GM18498 (cell line): ENCODE results near the gene SPDEF.

ENCODE experiments used
- ATAC-seq: cut with Tn5 transposase; IDR thresholded peaks from one replicate; pipeline ENCODE4 v1.9.1; 2021; ENCODE audit warnings: mild to moderate bottlenecking, moderate library complexity; ENCODE audit not compliant: unreplicated experiment

SPDEF gene

DNA sequence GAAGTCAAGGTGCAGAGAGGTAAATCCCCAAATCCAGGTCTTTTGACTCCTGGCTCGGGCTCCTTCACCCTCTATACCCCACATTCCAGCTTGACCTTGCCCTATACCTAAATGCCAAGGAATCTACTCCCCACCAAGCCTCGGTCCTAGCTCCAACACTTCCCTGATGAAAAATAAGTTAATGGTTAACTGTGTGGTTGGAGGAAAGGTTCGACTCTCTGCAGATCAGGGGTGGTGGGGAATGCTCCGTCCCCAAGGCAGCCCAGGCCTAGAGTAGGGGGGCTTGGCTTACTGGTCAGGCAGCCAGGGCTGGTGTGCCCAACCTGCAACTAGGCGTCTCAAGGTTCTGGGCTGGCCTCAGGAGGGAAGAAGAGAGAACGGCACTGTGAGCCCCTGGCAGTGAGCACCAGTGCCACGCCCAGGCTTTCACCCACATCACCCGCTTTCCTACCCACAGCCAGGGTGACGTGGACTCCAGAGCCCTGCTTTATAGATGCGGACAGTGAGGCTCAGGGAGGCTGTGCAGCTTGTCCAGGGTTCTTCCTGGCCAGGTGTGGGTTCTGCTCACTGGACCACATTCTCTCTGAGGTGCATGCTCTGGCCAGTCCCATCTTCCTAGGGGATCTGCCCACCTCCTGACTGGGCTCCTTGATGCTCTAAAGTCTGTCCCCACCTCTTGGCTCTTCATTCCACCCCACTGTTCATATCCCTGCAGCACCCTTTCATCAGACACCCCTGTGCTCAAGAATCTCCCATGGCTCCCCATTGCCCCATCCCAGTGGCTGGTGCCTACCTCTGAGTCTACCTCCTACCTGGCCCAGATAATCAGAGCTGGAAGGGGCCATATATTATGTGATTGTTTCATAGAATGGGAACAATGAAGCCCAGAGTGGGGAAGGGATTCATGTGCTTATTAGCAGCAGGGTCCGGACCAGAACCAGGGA is 8.2 kb downstream of the SPDEF start:
- ATAC-seq, result no peak

DNA sequence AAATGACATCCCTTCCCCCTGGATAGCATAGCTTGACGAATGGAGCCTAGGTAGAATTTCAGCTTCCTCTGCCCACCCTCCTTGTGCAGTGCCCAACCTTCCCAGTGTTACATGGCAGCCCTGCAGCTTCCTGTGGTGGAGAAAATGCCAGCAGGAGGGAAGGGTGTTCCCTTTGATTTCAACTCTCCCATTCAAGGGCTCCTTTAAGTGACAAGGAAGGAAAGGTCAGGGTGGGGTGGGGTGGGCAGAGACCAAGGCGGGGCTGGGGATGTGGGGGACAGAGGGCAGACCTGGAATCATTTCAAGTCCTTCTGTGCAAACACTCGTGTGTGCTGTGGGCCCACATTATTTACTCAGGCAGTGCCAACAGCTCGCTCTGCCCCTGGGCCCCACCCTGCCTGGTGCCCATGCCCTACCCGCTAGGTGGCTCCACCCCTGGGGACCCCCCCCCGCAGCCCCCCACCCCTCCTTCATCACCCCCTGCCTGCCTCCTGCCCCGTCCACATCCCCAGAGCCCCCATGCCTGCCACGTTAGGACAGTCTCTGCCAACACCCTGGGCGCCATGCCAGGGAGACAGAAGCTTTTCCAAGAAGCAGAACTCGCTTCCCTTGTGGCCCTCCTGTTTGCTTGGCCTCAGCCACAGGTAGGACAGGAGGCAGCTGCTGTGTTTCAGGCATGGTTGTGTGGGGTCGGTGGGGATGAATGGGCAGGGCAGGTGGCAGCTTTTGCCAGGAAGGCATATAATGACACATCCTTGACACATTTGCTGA is 9.4 kb downstream of the SPDEF start:
- no peak for ATAC-seq

DNA sequence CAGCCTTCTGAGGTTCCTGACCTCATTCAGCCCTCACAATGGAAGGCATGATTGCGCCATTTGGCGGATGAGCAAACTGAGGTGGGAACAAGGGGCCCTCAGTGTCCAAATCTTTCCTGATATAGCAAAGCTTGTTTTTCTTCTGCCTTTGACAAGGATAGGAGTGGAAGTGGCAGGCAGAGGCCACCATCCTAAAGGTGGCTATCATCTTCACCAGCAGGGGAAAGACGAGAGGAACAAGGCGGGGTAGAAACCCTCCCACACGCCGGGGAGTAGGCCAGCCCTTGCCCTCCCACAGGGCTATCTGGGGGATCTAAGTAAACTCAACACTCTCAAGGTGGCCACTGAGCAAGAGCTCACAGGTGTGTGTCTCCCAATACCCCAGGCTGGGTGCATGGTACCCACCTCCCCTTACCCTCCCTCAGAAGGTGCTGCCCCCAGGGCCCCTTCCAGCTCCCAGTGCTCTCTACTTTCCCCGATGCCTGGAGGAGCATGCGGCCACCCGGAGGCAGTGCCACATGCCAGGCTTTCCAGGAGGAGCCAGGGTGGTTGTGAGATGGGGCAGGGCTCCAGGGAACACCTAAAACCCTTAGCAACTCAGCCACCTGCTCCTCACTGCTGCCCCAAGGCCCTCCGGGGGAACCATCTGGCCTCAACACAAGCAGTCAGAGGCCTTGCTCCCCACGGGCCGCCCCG is 11.2 kb downstream of the SPDEF start:
- no peak for ATAC-seq

DNA sequence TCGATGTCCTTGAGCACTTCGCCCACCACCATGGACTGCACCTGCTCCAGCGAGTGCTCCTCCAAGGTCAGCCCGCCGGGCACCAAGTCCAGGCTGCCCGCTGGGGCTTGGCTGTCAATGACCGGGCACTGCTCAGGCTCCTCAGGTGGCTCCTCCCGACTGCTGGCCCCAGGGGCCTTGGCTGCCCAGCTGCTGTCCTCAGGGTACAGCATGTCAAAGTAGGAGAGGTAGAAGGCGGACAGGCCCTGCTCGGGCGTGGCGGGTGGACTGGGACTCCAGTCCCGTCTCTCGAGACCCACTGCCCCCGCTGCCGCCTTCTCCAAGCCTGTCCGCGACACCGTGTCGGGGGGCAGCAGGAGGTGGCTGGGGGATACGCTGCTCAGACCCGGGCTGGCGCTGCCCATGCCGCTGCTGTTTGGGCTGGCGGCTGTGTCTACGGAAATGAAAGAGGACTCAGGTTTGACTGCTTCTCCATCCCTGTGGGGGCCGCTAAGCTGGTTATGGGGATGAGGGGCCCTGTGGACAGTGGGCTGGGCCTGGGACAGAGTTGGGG is 12.0 kb downstream of the SPDEF start:
- ATAC-seq, result no peak

DNA sequence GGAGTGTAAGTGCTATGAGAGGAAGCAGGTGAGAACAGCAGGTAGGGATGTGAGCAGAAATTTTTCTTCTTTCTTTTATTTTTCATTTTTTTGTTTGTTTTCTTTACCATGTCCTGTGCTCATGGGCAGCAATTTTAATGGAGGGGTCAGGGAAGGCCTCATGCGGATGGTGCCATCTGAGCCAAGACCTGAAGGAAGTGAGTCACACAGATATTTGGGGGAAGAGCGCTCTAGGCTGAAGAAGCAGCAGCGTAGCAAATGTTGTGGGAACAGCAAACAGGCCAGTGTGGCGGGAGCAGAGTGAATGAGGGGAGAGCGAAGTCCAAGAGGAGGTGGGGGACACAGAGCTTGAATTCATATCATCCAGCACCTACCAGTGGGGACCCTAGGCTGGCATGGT is 12.7 kb downstream of the SPDEF start:
- ATAC-seq, result no peak

DNA sequence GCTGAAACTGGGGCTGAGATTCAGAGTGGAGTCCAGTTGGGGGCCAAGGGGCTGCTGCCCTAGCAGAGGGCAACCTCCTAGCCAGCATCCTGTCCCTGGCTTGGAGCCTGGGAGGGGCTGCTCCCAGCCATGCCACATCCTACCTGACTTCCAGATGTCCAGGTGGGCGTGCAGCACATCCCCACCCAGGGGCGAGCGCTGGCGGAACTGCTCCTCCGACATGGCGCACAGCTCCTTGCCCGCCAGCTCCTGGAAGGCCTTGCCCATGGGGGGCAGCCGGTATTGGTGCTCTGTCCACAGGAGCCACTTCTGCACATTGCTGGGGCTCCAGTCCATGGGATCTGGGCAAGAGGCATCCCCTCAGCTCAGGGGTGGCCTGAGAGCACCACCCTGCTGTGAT is 15.3 kb downstream of the SPDEF start:
- ATAC-seq, result no peak

DNA sequence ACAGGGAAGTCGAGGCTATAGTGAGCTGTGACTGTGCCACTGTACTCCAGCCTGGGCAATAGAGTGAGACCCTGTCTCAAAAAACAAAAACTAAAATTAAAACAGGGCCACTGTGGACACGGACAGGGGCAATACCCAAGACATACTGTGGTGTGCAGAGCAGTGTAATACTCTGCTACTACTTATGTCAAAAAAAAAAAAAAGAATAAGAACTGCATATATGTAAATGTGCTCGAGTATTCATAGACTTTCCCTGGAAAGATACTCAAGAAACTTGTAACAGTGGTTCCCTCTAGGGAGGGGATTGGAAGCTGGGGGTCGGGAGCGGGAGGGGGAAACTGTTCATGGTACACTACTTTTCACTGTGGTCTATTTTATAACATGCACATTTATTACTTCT is 15.9 kb downstream of the SPDEF start:
- ATAC-seq, result no peak

DNA sequence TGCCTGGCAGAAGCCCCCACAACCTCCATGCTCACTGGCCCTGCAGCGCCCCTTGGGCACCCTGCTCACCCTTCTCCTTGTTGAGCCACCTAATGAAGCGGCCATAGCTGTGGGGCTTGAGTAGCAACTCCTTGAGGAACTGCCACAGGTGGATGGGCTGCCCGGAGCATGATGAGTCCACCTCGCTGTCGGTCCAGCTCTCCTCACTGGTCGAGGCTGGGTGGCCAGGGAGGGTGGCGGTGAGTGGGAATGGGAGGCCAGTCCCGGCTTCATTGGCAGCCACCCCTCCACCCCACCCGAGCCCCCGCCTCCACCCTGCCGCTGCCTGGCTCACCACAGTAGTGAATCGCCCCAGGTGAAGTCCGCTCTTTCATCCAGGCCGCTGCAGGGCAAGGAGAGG is 16.9 kb downstream of the SPDEF start:
- no peak for ATAC-seq

DNA sequence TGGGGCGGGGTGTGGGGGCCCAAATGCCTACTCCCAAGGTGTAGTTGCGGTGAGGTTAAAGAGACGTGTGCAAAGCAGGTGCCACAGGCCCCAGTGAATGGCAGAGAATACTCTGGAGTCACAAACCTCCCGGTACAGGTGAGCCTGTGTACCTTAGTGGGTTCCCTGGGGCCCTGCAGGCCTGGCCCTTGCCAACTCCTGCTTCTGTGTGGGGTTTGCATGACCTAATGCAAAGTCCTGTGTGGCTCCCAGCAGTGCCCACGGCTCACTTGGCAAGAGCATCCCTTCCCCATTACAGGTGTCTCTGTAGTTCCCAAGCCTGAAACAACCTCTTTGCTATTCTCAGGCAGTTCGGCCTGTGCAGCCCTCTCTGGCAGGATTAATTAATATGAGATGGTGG is 17.5 kb downstream of the SPDEF start:
- no peak for ATAC-seq

DNA sequence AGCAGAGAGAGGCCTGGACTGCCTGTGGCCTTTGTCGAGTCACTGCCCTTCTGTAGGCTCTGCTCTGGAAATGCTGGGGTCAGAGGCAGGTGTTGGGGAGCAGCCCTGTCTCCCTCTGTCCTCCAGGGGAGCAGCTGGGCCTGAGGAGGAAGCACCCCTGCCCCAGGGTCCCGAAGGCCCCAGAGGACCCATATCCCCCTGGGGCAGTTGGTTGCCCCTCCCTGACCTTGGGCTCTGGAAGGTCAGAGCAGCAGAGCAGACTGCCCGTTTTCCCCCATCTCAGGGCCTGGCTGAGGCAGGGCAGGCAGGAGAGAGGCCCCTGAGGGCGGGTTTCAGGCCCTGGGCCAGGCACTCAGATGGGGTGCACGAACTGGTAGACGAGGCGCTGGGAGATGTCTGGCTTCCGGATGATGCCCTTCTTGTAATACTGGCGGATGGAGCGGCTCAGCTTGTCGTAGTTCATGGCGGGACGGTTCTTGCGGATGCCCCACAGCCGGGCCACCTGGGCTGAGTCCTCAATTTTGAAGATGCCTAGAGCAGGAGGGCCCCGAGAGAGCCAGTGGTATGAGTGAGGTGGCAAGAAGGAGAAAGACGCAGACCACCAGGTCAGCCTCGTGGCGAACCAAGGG is 18.1 kb downstream of the SPDEF start:
- no peak for ATAC-seq

DNA sequence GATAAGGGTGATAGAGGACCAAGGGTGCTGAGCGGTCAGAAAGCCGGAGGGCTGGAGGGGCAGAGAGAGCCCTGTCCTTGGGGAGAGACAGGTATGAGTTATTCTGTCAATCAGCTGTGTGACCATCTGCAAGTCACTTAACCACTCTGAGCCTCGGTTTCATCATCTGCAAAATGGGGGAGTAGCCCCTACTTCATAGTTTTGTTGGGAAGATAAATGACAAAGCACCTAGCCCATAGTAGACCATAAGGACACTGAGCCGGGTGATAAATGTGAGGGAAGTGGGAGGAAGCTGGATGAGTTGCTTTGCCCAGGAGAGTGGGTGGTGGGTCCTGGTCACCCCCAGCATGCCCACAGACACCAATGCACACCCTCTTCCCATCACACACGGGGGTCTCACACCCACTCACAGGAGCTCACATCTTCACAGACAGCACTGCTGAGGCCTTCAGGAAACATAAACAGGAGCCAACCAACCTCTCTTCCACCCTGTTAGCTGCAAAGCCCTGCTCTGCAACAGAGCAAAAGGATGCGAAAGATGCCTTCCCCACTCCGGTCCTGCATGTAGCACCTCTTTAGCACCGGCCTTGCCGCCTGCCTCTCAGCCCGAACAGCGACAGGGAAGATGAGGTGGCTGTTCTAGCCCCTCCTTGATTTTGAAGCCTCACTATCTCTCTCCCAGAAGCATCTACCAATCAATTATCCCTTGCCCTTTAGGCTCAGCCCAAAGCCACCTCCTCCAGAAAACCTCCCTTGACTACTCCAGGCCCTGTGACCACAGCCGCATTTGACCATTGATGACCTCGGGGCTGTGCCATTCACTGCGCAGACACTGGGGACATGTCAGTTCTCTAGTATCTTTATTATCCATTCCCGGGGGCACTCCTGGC is 18.9 kb downstream of the SPDEF start:
- ATAC-seq, result no peak

DNA sequence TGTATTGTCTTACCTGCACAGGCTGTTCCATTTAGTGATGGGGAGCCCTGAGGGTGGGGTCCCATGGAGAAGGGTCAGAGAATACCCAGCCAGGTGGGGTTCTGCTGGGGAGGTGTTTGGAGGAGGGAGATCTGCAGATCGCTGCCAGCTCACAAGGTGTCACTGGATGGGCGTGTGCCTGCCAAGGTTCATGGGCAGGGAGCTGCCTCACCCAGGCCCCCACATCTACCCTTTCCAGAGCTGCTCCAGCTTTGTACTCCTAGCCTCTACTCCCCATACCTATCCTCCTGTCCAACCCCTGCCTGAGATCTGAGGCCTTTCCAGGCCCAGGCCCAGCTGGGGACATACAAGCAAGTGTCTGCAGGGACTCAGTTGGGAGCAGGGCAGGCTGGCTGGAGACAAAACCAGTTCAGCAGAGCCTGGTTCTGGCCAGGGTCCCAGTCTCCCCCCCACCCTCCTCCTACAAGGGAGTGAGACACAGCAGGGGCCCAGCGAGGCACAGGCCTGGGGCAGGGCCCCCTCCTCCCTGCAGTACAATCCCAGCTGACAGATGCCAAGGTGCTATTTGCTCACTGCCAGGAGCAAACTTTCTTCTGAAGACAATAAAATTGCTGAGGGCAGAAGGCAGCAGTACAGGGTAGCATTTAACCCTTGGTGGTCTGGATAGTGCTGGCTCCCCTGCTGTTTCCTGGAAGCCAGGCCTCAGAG is 19.7 kb downstream of the SPDEF start:
- ATAC-seq, result no peak

DNA sequence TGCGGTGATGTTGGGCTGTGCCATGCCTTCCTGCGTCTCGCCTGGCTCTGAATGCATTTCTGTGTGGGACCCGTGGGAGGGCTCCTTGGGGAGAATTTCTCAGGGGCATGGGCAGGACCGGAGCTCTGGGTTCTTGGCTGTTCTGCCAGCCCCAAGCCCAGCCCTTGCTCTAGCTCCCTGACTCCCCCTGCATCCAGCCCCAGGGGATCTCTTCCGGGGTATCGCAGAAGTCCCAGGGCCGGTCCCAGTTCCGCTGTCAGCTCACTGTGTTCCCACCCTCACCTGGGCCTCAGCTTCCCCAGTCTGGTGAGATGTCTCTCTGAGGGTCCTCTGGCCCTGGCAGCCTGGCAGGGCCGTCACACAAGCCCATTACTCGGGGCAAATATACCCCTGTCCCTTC is 20.5 kb downstream of the SPDEF start:
- no peak for ATAC-seq

DNA sequence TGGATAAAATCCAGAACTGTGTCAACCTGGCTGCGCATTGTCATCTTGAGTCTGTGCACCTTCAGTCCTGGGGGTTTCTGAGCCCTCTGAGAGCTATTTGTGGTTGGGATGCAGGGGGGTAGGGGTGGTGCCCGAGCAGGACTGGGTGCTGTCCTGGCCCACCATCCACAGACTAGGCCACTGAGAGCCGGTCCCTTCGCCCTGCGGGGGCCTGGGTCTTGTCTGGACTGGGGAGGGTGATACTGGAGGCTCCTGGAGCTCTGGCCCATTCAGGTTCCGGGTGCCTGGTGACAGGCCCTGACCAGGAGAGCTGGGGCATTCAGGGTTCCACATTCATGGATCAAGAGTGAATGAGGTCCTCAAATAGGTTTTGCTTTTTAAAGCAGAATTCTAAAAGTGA is 20.9 kb downstream of the SPDEF start:
- ATAC-seq, result no peak

DNA sequence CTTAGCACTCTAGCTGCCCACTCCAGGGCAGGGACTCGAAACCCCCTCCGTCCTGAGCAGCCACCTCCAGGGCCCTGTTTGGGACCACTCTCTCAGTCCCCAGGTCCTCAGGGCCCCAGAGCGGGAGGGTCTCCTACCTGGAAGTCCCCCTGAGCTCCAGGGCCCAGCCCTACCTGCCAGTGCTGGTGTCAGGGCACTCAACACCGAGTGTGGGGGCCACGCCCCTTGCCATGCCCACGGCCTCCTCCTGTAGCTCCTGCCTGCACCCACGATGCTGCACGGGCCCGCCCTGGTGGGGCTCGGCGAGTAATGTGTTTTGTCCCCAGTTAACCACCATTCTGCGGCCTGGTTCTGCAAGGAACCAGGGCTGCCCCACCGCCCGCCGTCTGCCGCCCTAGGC is 21.5 kb downstream of the SPDEF start:
- ATAC-seq, result no peak

DNA sequence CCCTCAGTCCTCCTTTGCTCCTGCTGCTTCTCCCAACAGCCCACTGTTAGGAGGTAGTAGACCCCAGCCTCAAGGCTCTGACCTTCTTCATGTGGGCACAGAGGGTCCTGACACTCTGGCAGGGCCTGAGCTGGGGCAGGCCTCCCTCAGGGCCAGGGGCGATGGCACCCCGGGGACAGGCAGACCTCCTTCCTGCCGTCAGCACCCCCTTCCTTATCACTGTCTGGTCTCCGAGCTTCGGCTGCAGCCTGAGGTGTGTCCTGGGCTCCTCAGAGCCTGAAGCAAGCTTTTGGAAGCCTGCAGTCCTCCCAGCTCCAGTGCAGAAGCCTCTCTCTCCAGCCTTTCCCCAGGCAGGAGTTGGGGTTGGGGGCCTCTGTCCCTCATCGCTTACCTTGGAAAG is 22.0 kb downstream of the SPDEF start:
- no peak for ATAC-seq

DNA sequence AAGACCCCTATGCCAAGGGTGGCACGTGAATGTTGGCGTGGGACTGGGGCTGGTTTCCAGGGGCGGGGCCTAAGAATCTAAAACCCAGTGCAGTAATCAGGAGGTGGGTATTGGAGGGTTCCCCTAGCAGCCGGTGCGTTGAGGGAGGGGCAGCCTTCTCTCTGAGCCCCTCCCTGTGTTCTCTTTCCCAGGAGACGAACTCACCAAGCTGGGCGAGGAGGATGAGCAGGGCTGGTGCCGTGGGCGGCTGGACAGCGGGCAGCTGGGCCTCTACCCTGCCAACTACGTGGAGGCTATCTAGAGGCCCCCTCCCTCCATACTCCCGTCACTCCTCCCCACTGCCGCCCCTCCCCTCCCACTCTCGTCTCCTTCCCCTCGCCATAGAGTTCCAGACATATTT is 23.9 kb downstream of the SPDEF start:
- ATAC-seq, result no peak

DNA sequence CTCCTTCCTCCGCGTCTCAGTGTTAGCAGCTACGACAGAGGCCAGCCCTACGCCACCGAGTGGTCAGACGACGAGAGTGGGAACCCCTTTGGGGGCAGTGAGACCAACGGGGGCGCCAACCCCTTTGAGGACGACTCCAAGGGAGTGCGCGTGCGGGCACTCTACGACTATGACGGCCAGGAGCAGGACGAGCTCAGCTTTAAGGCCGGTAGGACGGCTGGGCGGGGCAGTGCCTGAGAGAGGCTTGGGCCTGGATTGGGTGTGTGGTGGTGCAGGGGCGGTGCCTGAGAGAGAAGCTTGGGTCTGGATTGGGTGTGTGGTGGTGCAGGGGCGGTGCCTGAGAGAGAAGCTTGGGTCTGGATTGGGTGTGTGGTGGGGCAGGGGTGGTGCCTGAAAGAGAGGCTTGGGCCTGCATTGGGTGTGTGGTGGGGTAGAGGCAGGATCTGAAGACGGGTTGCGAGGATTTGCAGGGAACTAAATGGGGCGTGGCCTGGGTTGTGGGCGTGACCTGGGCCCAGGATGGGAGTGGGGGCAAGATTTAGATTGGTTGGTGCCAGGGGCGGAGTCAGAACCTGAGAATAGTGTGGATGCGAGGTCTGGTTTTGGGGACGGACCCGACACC is 24.4 kb downstream of the SPDEF start:
- no peak for ATAC-seq
